Esophagus muscularis mucosa (tissue), 4 donors: ENCODE measurements around the gene DNAJC1. TPM values are rescaled to one million over a fixed set of nuclear protein-coding genes. Genes with fewer than 3 reads are reported as not detected.

ENCODE experiments used
- DNase-seq: peaks from one replicate; pipeline ENCODE4 v3.0.0-alpha.2; 2017; ENCODE audit errors: extremely low spot score
- H3K27ac ChIP-seq, 4 donors: fragments of 200-600 bp; sonication (generic); replicated peaks in 1 of 4; 1 replicate in 3 of 4; 2 replicates in 1 of 4; pipeline ENCODE4 v1.5.1; 2016 to 2019; ENCODE audit warnings: mild to moderate bottlenecking in 1 of 4
- H3K27me3 ChIP-seq, 4 donors: fragments of 200-600 bp; sonication (generic); one replicate each; pipeline versions ENCODE4 v1.5.1 to v1.6.0; 2016 to 2019
- H3K36me3 ChIP-seq, 4 donors: fragments of 200-600 bp; sonication (generic); one replicate each; pipeline ENCODE4 v1.5.1; 2016 to 2019
- H3K4me1 ChIP-seq, 4 donors: fragments of 200-600 bp; sonication (generic); one replicate each; pipeline ENCODE4 v1.5.1; 2016 to 2019
- H3K4me3 ChIP-seq, 4 donors: fragments of 200-600 bp; sonication (generic); 1 replicate in 2 of 4; 2 replicates in 2 of 4; pipeline ENCODE4 v1.5.1; 2016 to 2019; ENCODE audit warnings: mild to moderate bottlenecking in 4 of 4, moderate library complexity in 1 of 4
- H3K9me3 ChIP-seq, 4 donors: fragments of 200-600 bp; sonication (generic); 1 replicate in 3 of 4; 2 replicates in 1 of 4; pipeline ENCODE4 v1.5.1; 2016 to 2019
- EP300 ChIP-seq: sonication (generic); formaldehyde crosslinking; IDR thresholded peaks from one replicate; pipeline ENCODE4 v1.6.1; 2017; ENCODE audit warnings: antibody characterized with exemption
- POLR2A ChIP-seq: fragments of 450-650 bp; IDR thresholded peaks from one replicate; pipeline ENCODE4 v1.6.1; 2017; ENCODE audit warnings: antibody characterized with exemption, moderate library complexity, mild to moderate bottlenecking, low read depth
- POLR2AphosphoS5 ChIP-seq, 2 donors: sonication (generic); formaldehyde crosslinking; IDR thresholded peaks; one replicate each; pipeline ENCODE4 v1.6.1; 2017; ENCODE audit warnings: antibody characterized with exemption in 2 of 2
- WGBS: methylation state at CpG from one replicate; pipeline ENCODE4 v1.1.5; 2018; 5-methylcytosine and 5-hydroxymethylcytosine counted together
- intact Hi-C: fragments of 100-400 bp; cut with DNase I; formaldehyde crosslinking; loops from one replicate; pipeline ENCODE4 v1.15.1; 2023
- total RNA-seq, 4 donors: library from RNA; depleted of rRNA; stranded (reverse); fragments of >200 nt; gene quantifications; one replicate each; pipeline versions ENCODE4 v1.1.0 to v1.2.1, GENCODE V29; 2016
- TF ChIP-seq, protein P1 (sequence below), 3 experiments: fragments of 200-600 bp in 2 of 3; fragments of 450-650 bp in 1 of 3; sonication (generic) in 2 of 3; IDR thresholded peaks; one replicate each; pipeline ENCODE4 v1.5.1; 2017 to 2019; ENCODE audit warnings: antibody characterized with exemption in 3 of 3, mild to moderate bottlenecking in 2 of 3, moderate library complexity in 1 of 3

DNAJC1 gene
- total RNA-seq, 4 donors from 2014 or later: 46.5 to 70.6 (median 61.5) TPM

DNA sequence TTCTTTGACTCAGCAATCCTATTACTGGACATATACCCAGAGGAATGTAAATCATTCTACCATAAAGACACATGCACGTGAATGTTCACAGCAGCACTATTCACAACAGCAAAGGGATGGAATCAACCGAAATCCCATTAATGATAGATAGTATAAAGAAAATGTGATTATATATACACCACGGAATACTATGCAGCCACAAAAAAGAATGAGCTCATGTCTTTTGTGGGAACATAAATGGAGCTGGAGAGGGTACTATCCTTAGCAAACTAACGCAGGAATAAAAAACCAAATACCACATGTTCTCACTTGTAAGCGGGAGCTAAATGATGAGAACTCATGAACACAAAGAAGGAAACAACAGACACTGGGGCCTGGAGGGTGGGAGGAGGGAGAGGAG is 201.9 kb downstream of the DNAJC1 start:
- Histone ChIP-seq H3K36me3 (peaks cover 0 to 10% (median 0%) of the 10 kb centered on the region in 4 donors), H3K27ac (no peak overlapping the region), H3K27me3 (no peaks in the 10 kb centered on the region), H3K9me3 (no peaks in the 10 kb centered on the region), H3K4me3 (no peak overlapping the region), H3K4me1 (no peaks in the 10 kb centered on the region)
- intact Hi-C loops: no loop called here
- WGBS: 97% methylated on average over 5 of the region's 5 CpGs
- TF ChIP-seq EP300: no peak
- TF ChIP-seq, protein P1, sequence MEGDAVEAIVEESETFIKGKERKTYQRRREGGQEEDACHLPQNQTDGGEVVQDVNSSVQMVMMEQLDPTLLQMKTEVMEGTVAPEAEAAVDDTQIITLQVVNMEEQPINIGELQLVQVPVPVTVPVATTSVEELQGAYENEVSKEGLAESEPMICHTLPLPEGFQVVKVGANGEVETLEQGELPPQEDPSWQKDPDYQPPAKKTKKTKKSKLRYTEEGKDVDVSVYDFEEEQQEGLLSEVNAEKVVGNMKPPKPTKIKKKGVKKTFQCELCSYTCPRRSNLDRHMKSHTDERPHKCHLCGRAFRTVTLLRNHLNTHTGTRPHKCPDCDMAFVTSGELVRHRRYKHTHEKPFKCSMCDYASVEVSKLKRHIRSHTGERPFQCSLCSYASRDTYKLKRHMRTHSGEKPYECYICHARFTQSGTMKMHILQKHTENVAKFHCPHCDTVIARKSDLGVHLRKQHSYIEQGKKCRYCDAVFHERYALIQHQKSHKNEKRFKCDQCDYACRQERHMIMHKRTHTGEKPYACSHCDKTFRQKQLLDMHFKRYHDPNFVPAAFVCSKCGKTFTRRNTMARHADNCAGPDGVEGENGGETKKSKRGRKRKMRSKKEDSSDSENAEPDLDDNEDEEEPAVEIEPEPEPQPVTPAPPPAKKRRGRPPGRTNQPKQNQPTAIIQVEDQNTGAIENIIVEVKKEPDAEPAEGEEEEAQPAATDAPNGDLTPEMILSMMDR (IDR thresholded peaks at IDR 0.05): no peak
- DNase-seq: no peak

DNA sequence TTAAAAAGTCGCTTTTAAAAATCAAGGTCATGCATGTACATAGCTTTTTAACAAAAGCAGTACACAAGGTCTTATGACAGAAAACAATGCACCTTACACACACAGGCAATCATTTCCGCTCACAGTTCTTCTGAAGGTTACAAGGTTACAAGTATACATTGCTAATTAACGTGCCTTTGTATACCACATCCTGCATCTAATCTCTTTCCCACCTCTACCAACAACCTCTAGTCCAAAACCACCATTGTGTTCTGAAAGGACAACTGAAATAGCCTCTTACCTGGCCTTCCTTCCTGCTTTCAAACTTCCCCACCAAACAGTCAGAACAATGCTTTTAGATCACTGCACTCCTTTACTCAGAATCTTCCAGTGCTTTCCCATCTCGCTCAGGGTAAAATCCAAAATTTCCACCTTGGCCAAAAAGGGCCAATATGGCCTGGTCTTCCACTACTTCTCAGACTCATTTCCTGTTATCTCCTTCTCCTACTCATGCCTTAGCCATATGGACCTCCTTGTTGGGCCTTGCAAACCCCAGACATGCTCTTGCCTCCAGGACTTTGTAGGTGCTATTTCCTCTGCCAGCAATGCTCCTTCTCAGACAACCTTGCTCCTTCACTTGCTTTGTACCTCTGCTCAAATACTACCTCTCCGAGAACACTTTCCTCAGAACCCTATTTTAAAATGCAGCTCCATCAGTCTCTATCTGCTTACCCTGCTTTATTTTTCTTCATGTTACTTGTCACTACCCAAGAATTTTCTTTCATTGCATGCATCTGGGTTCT is 205.4 kb downstream of the DNAJC1 start:
- intact Hi-C loops: no loop called here
- H3K9me3 ChIP-seq: no peaks in the 10 kb centered on the region

DNA sequence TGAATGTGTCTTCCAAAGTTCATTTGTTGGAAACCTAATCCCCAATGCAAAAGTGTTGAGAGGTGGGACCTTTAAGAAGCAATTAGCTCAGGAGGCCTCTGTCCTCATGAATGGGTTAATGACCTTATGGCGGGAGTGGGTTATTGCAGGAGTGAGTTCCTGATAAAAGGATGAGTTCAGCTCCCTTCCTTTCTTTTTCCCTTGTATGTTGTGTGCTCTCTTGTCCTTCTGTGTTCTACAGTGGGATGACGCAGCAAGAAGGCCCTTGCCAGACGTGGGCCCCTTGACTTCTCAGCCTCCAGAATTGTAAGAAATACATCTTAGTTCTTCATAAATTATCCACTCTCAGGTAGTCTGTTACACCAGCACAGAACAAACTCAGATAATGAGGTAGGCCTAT is 206.0 kb downstream of the DNAJC1 start:
- H3K27me3 ChIP-seq: no peaks in the 10 kb centered on the region
- H3K36me3 ChIP-seq: peaks cover 0 to 10% (median 0%) of the 10 kb centered on the region in 4 donors
- WGBS: 96% methylated on average over 3 of the region's 3 CpGs
- DNase-seq: no peak
- H3K27ac ChIP-seq: no peak overlapping the region
- TF ChIP-seq POLR2A (no peak), EP300 (no peak), POLR2AphosphoS5 (IDR thresholded peaks at IDR 0.05) (no peak)
- TF ChIP-seq, protein P1 (IDR thresholded peaks at IDR 0.05): no peak
- H3K4me3 ChIP-seq: no peak overlapping the region
- intact Hi-C loops: no loop called here
- H3K9me3 ChIP-seq: no peaks in the 10 kb centered on the region
- no peaks in the 10 kb centered on the region for H3K4me1 ChIP-seq

More for the DNA sequence above, 205.4 kb downstream of the DNAJC1 start:
- Histone ChIP-seq H3K36me3 (peaks cover 0 to 10% (median 0%) of the 10 kb centered on the region in 4 donors), H3K27me3 (no peaks in the 10 kb centered on the region), H3K4me3 (no peak overlapping the region), H3K4me1 (no peaks in the 10 kb centered on the region), H3K27ac (no peak overlapping the region)
- TF ChIP-seq POLR2A: no peak
- TF ChIP-seq, protein P1 (IDR thresholded peaks at IDR 0.05): no peak
- TF ChIP-seq POLR2AphosphoS5 (IDR thresholded peaks at IDR 0.05): no peak
- TF ChIP-seq EP300: no peak
- no peak for DNase-seq
- 93% methylated on average over 5 of the region's 5 CpGs for WGBS

DNA sequence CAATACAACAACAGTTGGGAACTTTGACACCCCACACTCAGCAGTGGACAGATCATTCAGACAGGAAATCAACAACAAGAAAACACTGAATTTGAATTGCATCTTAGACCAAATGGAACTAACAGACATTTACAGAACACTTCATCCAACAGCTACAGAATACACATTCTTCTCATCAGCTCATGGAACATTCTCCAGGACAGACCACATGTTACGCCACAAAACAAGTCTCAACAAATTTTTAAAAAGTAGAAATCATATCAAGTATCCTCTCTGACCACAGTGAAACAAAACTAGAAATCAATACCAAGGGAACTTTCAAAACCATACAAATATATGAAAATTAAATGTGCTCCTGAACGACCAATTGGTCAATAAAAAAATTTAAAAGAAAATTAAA is 212.3 kb downstream of the DNAJC1 start:
- TF ChIP-seq POLR2AphosphoS5 (IDR thresholded peaks at IDR 0.05): no peak
- TF ChIP-seq POLR2A: no peak
- TF ChIP-seq, protein P1 (IDR thresholded peaks at IDR 0.05): no peak
- TF ChIP-seq EP300: no peak
- no peaks in the 10 kb centered on the region for H3K27me3 ChIP-seq
- DNase-seq: no peak
- no peaks in the 10 kb centered on the region for H3K4me1 ChIP-seq
- no peak overlapping the region for H3K4me3 ChIP-seq
- peaks cover 0 to 11% (median 8%) of the 10 kb centered on the region in 4 donors for H3K9me3 ChIP-seq
- WGBS: 90% methylated on average over 2 of the region's 2 CpGs
- no peaks in the 10 kb centered on the region for H3K36me3 ChIP-seq
- intact Hi-C loops: no loop called here
- no peak overlapping the region for H3K27ac ChIP-seq

DNA sequence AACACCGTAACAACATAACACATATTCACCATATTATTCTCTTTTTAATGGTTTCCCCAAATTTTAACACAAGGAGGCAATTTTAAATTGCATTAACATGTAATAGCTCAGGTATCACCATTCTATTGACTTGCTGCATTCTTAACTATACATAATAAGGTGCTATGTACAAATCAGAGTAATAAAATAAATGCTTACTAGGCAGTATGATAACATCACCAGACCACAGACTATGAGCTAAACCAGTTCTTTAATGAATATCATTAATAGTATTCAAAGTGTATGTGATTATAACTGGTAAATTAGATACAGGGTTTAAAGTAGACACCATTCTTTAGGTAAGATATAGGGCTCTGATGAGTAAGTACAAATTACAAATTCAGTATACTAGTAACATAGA is 226.6 kb downstream of the DNAJC1 start:
- no peak for DNase-seq
- Histone ChIP-seq H3K4me1 (no peaks in the 10 kb centered on the region), H3K9me3 (no peaks in the 10 kb centered on the region), H3K36me3 (peaks cover 0 to 6% (median 4%) of the 10 kb centered on the region in 4 donors), H3K27me3 (no peaks in the 10 kb centered on the region), H3K27ac (no peak overlapping the region), H3K4me3 (no peak overlapping the region)
- WGBS: 100% methylated on average over 1 of the region's 1 CpG
- intact Hi-C loops: no loop called here
- no peak for TF ChIP-seq POLR2A
- no peak for TF ChIP-seq POLR2AphosphoS5 (IDR thresholded peaks at IDR 0.05)
- TF ChIP-seq, protein P1 (IDR thresholded peaks at IDR 0.05): no peak
- no peak for TF ChIP-seq EP300
